GM21619 (cell line): ENCODE measurements around the gene C1QTNF9.
"Not testable (repeated sequence)": the region's sequence is repeated elsewhere in the genome, so short reads cannot be mapped to it uniquely, and the experiment has no call there.

Source experiments
- ATAC-seq: cut with Tn5 transposase; IDR thresholded peaks from one replicate; pipeline ENCODE4 v1.9.1; 2021; ENCODE audit not compliant: unreplicated experiment

Gene C1QTNF9

GRCh38 chr13:24319641-24320040 lies 10.3 kb downstream of the C1QTNF9 start:
- ATAC-seq: not testable (repeated sequence)

- not testable (repeated sequence) for ATAC-seq
Observed at GRCh38 chr13:24321416-24321815, 12.0 kb downstream of the C1QTNF9 start.

- ATAC-seq: not testable (repeated sequence)
Observed at GRCh38 chr13:24322470-24322869, 13.1 kb downstream of the C1QTNF9 start.

- no peak for ATAC-seq
Observed at GRCh38 chr13:24323036-24323738, 13.8 kb downstream of the C1QTNF9 start.

- no peak for ATAC-seq
Observed at GRCh38 chr13:24323739-24324075, 14.3 kb downstream of the C1QTNF9 start.

GRCh38 chr13:24327598-24327997 lies 18.2 kb downstream of the C1QTNF9 start:
- ATAC-seq: not testable (repeated sequence)

GRCh38 chr13:24328145-24328544 lies 18.8 kb downstream of the C1QTNF9 start:
- ATAC-seq: no peak

- no peak for ATAC-seq
Observed at GRCh38 chr13:24338721-24339120, 29.3 kb downstream of the C1QTNF9 start.

GRCh38 chr13:24339937-24340607 lies 30.7 kb downstream of the C1QTNF9 start:
- ATAC-seq: no peak

GRCh38 chr13:24340608-24340955 lies 31.2 kb downstream of the C1QTNF9 start:
- ATAC-seq: no peak

GRCh38 chr13:24341439-24341838 lies 32.1 kb downstream of the C1QTNF9 start:
- ATAC-seq: no peak

- no peak for ATAC-seq
Observed at GRCh38 chr13:24348385-24348784, 39.0 kb downstream of the C1QTNF9 start.

GRCh38 chr13:24348797-24349515 lies 39.6 kb downstream of the C1QTNF9 start:
- ATAC-seq: no peak

GRCh38 chr13:24349778-24350664 lies 40.6 kb downstream of the C1QTNF9 start:
- not testable (repeated sequence) for ATAC-seq

GRCh38 chr13:24351423-24351822 lies 42.0 kb downstream of the C1QTNF9 start:
- no peak for ATAC-seq

- no peak for ATAC-seq
Observed at GRCh38 chr13:24353736-24354135, 44.4 kb downstream of the C1QTNF9 start.

GRCh38 chr13:24355103-24355502 lies 45.7 kb downstream of the C1QTNF9 start:
- ATAC-seq: no peak

GRCh38 chr13:24356270-24356669 lies 46.9 kb downstream of the C1QTNF9 start:
- no peak for ATAC-seq

- no peak for ATAC-seq
Observed at GRCh38 chr13:24356837-24357236, 47.5 kb downstream of the C1QTNF9 start.

GRCh38 chr13:24357756-24358155 lies 48.4 kb downstream of the C1QTNF9 start:
- ATAC-seq: no peak

- ATAC-seq: not testable (repeated sequence)
Observed at GRCh38 chr13:24358836-24359235, 49.5 kb downstream of the C1QTNF9 start.
